SIG-M5 treated with dmso at 0.1 percent for 504 hours (cell line): ENCODE measurements around the gene B4GAT1.
"Not testable (repeated sequence)": the region's sequence is repeated elsewhere in the genome, so short reads cannot be mapped to it uniquely, and the experiment has no call there.

Experiments
- DNase-seq: peaks from one replicate; lab custom pipeline; 2025; ENCODE audit not compliant: unreplicated experiment; lab: John Stamatoyannopoulos, UW

B4GAT1 gene

DNA sequence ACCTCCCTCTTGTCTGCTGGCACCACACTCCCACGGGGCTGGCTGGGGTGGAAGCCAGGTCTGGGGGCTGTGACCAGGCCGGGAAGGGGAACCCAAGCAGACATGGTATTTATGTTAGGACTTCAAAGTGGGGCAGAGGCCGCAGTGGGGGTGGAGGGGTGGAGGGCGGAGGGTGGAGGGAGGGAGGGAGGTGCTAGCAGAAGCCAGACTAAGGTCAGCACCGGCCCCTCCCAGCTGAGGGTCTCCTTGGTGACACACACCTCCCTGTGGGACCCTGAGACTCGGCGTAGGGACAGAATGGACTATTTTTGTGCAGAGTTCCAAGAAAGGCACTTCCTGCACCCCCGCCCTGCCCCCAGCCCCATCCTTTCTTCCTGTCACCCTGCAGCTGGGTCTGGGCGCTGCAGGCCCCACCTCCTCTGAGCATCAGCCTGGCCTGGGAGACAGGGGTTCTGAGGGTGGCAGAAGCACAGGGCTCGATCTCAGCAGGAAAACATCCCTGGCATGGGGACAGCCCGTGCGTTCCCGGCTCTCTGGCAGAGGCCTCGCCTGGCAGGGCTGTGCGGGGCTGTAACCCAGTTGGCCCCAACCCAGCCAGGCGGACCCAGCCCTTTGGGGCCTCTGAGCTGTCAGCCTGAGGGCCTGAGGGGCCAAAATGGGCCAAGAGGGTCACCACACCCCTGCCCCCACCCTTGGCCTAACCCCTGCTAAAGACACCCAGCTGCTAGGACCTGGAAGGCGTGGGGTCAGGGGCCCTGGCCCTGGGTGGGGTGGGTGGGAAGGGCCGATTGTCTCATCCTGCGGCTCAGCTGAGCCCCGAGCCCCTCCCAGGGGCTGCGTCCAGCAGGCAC is 20.9 kb downstream of the B4GAT1 start:
- no peak for DNase-seq

DNA sequence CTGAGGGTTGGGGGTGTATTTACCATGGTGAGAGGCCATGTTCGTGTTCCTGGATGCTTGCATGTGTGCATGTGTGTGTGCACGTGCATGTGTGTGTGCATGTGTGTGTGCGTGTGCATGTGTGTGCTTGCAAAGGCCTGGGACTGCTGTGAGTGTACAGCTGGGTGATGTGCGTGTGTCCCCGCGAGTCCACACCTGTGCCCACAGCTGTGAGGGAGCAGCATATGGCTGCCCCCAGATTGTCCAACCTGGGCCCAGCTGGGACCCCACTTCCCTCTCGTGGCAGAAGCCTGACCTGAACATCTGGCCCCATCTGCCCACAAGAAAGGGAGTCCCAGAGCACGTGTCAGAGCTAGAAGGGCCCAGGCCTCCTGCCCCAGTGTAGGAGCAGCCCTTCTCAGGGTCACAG is 22.2 kb downstream of the B4GAT1 start:
- DNase-seq = no peak

DNA sequence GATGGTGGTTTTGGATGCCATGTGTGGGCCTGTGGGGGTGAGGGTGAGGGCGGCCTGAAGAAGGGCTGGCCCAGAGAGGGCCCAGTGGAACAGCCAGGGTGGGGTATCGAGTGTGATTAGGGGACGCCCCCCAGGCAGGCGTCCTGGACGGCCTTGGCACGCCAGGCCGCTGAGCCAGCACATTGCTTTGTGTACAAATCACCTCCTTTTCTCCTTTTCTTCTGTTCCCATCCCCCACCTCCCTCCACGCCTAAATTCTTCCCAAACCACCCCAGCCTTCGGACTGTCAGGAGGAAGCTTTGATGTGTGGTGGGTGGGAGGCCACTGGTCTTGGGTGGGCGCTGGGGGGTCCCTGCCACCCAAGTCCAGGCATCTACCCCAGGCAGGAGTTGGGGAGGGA is 22.8 kb downstream of the B4GAT1 start:
- DNase-seq = no peak

DNA sequence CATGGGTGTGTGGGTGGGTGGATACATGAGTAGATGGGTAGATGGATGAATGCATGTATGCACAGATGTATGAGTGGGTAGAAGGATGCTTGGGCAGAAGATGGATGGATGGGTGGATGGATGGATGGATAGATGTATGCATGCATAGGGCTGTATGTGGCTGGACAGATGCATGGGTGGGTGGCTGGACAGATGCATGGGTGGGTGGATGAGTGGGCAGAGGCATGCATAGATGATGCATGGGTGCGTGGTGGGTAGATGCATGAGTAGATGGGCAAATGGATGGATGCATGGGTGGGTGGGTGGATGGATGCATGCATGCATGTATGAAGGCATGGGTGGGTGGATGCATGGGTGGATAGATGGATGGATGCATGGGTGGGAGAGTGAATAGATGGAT is 23.7 kb downstream of the B4GAT1 start:
- DNase-seq = no peak

DNA sequence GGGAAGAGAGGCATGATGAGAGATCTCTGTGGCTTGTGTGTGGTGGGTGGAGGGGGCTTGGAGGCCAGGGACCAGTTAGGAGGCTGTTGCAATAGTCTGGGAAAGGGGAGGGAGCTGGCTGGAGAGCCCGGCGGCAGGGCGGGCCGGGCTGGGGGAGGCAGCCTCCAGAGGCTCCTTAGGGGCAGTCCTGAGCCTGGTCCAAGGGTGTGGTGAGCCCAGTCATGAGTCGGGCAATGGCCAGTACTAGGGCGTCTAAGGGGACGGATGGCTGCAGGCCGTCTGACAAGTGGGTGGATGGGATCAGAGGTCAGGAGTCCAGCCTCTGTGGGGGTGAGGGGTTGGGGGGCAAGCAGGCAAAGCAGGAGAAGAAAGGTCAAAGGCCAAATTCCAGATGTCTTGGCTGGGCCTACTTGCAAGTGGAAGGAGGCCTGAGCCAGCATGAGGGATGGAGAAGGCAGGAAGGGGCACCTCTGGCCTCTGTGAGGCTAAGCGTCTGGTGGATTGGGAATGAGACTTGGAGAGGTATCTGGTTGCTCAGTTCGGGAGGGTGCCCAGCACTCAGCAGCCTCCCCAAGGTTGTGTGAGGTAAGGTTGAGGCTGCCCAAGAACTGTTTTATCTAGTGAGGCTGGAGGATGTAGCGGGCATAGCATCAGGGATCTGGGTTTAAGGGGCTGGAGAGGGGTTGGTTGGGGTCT is 24.5 kb downstream of the B4GAT1 start:
- DNase-seq = no peak

DNA sequence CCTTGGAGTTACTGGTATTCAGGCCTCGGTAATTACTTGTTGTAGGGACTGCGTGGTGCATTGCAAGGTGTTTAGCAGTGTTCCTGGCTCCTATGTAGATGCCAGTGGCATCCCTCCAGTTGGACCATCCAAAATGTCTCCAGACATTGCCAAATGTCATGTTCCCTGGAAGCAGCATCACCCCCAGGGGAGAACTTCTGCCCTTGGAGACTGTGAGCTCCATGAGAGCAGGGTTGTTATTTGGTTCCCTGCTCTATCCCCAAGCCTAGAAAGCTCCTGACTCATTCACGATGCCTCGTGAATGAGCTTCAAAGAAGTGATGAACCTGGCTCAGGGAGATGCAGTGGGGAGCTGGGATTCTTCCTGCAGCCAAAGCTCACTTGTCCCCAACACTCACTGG is 25.8 kb downstream of the B4GAT1 start:
- DNase-seq = no peak

- not testable (repeated sequence) for DNase-seq
These were observed 26.7 kb downstream of the B4GAT1 start for GRCh38 chr11:66320748-66321147.

GRCh38 chr11:66320289-66320688 is 27.1 kb downstream of the B4GAT1 start:
- DNase-seq = not testable (repeated sequence)

DNA sequence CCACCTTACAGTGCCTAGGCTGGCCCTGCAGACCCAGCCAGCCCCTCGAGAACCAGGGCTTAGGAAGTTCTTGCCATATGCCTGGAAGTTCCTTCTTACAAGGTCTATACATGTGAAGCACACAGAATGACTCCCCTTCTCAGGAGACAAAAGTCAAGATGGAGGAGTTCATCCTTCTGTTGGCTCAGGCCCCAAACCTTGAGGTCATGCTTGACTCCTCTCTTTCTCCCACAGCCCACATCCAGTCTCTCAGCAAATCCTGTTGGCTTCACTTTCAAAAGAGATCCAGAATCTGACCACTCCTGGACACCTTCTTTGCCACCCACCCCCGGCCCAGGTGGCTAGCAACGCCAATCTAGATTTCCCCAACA is 28.8 kb downstream of the B4GAT1 start:
- DNase-seq = no peak

DNA sequence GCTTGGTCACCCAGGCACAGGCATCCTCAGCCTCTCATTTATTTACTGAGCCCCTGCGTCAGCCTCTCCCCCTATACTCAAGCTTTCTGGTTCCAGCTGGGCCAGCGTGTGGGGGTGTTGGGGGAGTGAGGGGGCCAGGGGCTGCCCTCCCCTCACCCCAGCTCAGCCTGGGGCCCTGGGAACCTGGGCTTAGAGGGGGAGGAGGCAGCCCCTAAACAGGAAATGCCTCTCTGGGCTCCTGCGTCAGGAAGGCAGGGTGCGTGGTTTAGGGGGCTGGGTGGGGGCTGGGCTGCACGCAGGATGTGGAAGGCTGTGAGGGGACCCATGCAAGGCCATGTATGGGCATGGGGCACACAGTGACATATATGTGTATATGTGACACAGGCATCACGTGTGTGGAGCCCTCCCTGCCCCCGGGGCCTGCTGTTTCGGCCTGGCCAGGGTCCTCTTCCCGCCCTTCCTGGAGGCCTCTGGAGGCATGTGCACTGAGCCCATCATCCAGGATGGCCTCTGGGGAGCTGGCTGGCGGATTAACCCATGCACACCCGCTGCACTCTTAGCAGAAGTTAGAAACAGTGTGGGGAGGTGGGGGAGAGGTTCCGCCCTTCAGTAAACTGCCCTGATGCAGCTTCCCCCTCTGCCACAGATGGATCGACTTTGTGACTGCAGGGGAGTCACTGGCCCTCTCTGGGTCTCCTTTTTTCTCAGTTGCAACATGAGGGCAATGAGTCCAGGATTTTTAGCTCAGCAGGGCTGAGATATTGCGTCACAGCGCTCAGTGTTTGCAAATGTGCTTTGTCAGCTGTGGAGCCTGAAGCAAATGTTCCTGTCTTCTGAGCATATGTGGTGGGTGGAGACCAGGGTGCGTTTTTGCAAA is 29.5 kb downstream of the B4GAT1 start:
- peak; percentile 96 for DNase-seq

DNA sequence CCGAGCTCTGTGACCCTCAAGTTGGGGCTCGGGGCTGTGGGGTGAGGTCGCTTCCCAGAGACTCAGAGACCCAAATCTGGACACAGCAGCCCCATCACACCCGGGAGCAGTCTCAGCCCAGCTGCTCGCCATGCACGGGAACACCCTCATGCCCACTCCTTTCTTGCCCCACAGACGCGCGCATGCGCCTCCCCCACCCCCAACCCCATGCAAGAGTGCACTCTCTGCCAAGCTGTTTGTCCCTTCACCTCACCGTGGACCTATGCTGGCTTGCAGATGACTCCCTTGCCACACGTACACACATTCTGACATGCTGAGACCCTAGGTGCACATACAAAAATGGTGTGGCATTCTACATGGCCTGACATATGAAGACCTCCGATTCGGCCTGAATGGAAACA is 30.1 kb downstream of the B4GAT1 start:
- DNase-seq = no peak

DNA sequence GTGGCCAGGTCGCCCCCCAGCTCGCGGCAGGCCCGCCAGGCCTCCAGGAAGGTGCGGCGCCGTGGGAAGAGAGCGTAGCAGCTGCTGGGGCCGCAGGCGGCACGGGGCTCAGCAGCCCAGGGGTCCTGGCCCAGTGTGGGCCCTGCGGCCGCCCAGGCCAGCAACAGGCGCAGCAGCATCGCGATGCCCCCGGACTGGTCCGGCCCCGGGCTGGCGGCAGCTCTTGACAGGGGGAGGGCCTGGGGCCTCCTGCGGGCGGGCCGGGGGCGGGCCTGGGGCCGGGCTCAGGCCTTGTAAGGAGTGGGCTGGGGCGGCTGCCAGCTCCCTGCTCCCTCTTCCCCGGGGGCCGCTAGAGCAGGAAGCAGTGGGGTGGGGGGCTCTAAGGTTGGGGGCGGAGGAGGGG is 30.6 kb downstream of the B4GAT1 start, which contains the start of gene CD248:
TSS of gene CD248 (minus strand) at position 196 of the 403 bp plus-strand sequence. CDS start at position 179, 17 bp downstream.
- no peak for DNase-seq

GRCh38 chr11:66315921-66316811 is 31.3 kb downstream of the B4GAT1 start:
- no peak for DNase-seq

GRCh38 chr11:66315498-66315885 is 31.9 kb downstream of the B4GAT1 start:
- DNase-seq = no peak

DNA sequence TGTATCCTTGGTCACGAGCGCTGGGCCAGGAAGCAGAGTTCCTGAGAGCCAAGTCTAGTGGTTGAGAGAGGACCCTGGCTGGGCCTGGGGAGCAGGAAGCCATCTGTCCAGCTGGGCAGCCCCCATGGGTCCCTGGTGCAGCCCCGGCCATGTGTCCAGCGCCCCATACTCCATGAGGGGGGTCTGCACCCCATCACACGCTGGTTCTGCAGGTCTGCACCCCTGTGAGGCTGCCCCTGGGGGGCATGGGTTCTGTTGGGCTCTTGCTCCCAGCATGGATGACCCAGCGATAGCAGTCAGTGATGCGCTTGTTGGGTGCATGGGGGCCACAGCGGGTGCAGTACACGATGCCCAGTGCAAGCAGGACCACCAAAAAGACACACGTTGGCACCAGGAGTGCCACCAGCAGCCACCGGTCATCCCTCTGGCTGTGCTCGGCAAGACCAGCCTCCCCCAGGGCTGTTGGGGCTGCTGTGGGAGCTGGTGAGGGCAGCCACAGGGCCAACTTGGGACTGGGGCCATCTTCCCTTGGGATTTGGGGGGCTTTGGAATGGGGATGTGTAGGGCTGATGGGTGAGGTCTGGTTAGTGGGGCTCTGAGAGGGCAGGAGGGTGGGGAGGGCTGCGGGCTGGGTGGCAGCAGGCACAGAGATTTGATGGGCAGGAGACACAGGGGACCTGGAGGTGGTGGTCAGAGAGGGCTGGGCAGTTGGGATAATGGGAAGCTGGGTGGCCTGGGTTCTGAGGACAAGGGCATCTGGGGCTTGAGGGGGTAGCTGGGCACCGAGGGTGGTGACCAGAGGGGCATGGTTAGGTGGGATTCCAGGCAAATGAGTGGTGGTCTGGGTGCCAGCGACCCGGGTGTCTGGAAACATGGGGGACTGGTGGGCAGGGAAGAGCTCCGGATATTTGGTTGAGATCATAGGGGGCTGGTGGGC is 32.6 kb downstream of the B4GAT1 start:
- DNase-seq = no peak

- no peak for DNase-seq
These were observed 33.3 kb downstream of the B4GAT1 start for GRCh38 chr11:66314186-66314501.

DNA sequence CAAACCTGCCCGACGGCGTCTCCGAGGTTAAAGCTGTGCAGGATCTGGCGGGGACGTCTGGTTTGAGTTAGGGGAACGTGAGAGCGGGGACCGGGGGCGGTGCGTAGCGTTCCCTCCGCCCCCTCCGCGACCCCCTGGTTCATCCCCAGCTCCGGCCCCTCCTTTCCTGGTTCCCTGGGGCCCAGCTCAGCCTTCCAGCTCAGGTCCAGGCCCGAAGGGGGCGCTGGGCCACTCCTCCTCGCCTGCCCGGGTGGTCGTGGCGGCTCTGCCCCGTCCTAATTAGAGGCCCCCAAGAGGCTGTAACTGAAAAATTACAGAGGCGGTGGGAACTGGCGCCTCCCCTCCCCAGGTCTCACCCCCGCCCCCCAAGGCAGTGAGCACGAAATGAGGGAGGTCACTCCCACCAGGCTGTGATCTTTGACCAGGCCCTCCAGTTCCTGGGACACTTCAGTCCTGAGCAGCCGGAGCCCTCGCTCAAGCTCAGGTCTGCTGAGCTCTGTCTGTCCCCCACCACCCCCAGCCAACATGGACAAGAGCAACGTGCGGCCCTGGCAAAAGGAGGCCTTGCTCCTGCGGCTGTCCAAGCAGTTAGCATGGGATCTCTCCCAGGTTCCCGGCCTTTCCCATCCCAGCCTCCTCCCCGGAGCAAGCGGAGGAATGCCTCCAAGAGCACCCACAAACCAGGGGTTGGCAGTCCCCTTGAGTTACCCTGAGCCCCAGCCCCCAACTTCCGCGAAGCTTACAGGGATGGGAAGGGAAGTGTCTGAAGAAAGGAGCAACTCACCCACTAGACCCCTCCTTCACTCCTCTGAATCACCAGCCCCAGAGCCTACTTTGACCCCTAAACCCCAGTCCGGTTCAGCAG is 33.9 kb downstream of the B4GAT1 start:
- no peak for DNase-seq

- peak; percentile 91 for DNase-seq
These were observed 34.7 kb downstream of the B4GAT1 start for GRCh38 chr11:66312549-66313320.
